ENCODE results near the gene HOPX.
"Not testable (repeated sequence)": the region's sequence is repeated elsewhere in the genome, so short reads cannot be mapped to it uniquely, and the experiment has no call there.

Gene HOPX

DNA sequence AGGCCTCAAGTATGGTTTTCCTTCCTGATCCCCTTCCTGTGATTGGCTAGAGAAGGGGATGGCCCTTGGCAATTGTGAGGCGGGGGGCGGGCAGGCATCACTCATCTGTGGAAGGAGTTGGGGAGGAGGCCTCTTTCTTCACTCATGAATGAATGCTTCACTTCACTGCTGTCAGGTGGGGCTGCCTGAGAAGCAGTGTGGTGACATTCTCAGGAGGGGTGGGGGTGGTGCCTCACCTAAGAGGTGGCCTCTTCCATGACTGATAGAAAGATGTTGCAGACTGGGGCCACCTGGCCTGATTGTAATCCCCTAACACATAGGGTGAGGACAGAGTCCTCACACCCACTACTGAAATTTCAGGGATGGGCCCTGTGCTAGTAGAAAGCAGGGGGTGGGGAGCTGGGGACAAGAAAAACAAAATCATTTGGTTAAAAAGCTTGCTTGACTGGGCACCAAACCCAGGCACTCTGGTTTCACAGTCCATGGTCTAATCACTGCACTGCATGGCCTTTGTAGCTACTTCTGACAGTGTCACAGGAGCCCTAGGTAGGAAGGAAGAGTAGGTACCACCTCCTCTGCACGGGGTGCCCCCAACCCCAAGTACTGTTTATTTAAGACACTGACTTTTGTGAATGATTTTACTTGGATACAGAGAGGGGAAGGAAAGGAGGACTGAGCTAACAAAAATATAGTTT, 5.6 kb upstream of the HOPX start:
- DNase-seq = no peak

- DNase-seq = no peak
Measured at GRCh38 chr4:56684320-56685050, 3.4 kb upstream of the HOPX start.

DNA sequence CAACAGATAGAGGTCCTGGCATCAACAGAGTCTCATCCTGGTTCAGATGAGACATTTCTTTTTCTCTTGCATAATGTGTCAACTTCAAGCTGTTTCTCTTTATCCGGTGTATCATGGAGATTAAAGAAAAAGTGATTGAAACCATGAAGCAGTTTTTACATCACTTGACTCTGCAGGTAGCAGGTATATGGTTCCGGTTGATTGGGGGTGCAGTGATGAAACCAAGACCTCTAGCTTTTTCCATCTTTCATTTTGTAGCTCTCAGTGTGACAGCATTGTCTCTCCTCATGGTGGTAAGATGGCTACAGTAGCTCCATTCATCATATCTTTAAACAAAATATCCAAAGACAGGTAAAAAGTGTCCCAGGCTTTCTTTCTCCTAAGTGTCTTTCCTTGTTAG, 2.4 kb upstream of the HOPX start:
- no peak for DNase-seq

DNA sequence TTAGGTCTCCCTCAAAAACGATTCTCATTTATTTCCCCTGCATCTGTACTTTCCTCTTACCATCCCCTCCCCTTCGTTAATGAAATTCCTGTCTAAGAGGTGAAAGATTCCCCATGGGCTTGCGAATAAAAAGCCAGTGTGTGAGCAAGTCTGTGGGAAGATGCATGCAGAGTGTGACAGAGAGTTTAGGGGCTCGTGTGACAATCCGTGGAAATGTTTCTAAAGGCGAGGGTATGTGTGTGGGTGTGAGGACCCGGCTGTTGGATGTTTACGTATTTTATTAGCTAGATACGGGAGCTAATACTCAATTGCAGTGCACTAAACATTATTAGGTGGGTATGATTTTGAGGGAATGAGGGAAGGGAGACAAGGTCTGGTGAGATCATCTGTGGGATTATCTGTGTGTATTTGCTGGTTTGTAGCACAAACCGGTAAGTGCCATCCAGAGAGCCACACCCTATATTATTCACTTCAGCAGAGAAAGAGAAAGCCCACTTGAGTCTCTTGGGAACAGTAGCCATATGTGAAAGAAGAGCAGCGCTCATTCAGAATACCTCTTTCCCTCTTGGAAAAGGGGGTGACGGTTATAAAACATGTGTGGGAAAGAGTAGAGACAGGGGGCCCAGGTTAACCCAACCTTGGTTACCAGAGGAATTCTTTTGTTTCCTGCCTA, 893 bp upstream of the HOPX start:
- no peak for DNase-seq

DNA sequence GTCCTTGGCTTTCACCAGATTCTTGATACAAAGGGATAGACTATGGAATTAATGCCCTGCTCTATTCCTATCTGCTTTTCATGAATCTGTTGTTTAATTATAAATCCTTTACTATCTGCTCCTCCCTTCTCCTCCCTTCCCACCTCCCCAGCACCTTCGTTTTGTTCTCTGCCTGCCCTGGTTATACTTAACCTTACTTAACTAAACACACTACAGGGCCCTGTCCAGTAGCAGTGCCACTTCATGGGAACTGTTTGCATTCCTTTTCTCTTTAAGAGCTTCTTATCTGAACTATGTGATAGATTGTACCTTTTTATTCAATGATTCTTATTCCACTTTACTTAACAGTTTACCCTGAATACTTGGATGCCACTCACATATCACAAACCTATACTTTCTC, 830 bp downstream of the HOPX start:
- DNase-seq = no peak

DNA sequence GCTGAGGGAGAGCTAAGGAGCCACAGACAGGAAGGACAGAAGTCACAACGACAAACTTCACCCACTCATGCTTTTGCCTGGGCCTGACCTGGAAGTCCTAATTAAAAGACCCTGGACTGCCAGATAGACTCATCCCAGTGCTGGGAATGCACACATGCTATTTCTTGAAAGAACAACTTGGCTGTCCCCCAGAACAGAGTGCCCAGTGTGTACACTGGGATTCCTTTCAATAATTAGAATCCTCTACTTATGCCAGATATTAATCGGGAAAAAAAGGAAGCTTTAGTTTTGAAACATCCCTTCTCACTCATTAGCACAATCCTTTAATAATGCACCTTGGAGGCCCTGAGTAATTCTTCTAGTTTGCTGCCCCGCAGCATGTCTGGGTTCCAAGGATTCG, 3.4 kb downstream of the HOPX start:
- DNase-seq = no peak

DNA sequence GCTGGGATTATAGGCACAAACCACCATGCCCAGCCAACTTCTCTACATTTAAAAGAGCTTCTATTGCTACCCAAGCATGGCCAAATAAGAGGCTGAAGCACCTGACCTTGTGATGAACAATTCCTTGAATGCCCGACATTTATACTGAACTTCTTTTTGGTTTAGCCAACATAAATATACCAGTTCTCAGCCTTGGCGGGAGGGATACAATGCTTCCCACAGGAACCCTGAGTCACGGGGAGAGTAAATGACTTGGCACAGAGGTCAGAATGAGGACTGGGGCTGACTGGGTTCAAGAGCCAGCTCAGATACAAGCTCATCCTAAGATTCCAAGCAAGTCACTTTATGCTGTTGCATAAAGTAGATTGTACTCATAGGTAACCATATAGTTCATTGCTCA, 6.1 kb downstream of the HOPX start:
- DNase-seq = no peak

DNA sequence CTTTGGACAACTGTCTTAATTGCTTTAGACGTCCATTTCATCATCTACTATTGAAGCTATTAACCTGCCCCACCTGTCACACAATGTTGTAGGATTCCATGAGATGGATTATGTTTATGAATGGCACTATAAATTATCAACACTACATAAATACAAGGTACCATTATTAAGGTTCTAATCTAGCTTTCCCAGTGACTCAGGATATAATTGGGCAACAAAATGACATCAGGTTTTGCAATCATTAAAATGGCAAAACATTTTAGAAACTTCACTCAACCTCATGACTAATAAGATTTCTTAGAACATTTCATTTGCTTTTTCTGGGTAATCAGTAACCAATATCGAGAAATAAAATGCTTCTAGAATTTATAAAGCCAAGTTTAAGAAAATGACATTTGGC, 9.2 kb downstream of the HOPX start:
- DNase-seq = no peak

- no peak for DNase-seq
Measured at GRCh38 chr4:56671373-56671772, 9.7 kb downstream of the HOPX start.

DNA sequence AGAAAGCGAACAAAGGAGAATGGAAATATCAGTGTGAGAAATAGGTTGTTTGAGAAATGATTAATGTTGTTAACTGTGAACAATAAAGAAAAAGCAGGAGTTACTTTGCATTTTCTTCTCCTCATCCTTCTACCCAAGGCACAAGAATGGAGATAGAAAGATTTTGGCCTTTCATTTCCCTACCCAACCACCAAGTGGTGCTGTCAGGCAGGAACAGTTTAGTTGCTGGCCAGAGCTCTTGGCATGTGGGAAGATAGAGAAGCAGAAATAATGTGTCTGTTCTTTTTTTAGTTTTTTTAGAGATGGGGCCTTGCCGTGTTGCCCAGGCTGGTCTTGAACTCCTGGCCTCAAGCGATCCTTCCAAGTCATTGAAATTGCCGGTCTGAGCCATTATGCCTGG, 12.8 kb downstream of the HOPX start:
- DNase-seq = no peak

GRCh38 chr4:56667396-56667795, 13.7 kb downstream of the HOPX start:
- not testable (repeated sequence) for DNase-seq

- no peak for DNase-seq
Measured at GRCh38 chr4:56666279-56666678, 14.8 kb downstream of the HOPX start.

- DNase-seq = no peak
Measured at GRCh38 chr4:56665781-56666180, 15.3 kb downstream of the HOPX start.

- DNase-seq = no peak
Measured at GRCh38 chr4:56662782-56663468, 18.2 kb downstream of the HOPX start.

- no peak for DNase-seq
Measured at GRCh38 chr4:56659946-56660345, 21.1 kb downstream of the HOPX start.

GRCh38 chr4:56658528-56658927, 22.6 kb downstream of the HOPX start:
- DNase-seq = no peak

GRCh38 chr4:56657818-56658217, 23.3 kb downstream of the HOPX start:
- no peak for DNase-seq

DNA sequence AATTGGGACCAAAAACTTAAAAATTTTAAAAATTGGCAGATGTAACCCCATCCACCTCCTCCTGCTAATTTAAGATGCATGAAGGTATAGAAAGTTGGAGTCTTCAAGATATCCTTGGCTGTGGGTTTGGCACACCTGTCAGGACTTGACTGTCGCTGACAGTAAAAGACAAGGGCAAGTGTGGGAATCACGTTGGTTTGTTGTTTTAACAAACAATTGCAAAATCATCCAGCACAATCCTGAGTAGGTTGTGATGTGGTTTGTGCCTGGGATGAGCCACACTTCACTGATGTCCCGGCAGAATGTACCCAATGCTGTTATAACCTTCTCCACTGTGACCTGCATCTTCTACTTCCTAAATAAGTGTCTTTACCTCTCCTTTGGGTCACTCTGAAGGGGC, 24.0 kb downstream of the HOPX start:
- DNase-seq = no peak

DNA sequence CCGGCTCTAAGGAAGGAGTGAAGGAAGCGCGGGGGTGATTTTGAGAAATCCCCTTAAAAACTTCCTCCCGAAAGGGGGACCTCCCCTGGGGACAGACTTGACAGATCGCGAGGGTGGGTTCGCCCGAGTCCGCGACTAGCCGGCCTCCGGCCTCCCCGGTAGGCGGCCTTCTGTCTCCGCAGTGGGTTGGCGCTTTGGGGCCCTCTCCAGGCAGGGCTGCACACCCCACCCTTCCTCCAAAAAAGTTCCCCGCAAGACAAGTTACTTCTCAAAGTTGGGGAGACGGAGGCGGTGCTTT, 24.8 kb downstream of the HOPX start:
- no peak for DNase-seq

DNA sequence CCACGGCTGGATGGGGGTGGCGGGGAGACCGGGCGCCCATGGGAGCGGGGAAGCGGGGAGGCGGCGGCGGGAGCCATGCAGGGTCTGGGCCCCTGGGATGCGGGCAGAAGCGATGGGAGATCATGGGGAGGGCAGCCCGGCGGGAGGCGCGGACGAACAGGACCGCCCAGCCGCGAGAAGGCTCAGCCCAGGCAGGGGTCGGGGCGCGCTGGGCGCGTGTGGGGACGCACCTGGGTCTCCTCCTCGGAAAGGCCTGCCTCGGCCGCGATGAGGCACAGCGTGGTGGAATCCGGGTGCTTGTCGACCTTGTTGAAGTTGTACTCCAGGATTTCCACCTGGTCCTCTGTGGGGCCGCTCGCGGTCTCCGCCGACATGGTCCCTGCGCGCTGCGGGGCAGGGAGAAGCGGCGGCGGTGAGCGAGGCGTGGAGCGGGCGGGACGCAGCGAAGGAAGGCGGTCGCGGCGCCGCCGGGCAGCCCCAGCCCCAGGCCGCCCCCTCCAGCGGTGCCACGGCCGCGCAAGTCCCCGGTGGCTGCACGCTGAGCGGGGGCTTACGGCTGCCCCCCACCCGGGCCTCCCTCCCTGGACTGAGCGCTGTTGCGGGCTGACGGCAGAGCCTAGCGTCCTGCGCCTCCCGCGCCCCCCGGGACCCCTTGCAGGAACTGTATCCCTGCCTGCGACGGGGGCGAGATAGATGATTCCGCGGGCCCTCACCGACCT, 25.3 kb downstream of the HOPX start:
- no peak for DNase-seq

- no peak for DNase-seq
Measured at GRCh38 chr4:56655209-56655626, 25.9 kb downstream of the HOPX start.

GRCh38 chr4:56654238-56654632, 26.9 kb downstream of the HOPX start:
- DNase-seq = no peak

Data from SW 1271 (cell line).